GDM1 (cell line): ENCODE data around the gene CLTC.

Experiments used
- DNase-seq: peaks from one replicate; lab custom pipeline; 2025; lab: John Stamatoyannopoulos, UW

CLTC gene

DNA sequence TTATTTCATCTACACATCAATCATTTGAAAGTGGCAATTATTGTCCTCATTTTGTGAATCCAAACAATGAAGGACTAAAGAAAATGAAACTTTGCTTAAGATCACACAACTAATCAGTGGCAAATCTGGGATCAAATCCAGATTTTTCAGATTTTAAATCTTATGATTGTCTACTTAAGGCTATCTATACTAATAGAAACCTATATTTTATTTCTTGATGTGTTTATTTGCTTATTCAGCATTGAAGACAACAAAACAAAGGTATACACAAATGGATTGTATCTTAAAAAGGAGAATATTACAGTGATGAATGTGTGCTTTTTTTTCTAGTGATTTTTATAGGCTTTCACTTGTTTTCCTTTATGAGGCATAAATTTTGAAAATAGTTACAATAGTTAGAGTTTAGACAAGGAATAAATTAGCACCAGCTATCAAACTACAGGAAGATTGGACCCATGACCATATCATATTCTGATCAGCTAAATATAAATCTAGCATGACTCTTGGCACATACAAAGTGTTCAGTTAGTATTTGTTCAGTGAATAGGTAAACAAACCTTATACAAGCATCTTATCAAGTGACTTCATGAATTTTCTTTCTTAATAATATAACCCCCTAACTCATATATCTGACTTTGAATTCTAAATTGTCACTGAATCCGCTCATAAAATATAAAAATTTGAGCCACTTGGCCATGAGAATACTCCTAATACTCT lies 108.3 kb downstream of the CLTC start:
- DNase-seq: no peak

DNA sequence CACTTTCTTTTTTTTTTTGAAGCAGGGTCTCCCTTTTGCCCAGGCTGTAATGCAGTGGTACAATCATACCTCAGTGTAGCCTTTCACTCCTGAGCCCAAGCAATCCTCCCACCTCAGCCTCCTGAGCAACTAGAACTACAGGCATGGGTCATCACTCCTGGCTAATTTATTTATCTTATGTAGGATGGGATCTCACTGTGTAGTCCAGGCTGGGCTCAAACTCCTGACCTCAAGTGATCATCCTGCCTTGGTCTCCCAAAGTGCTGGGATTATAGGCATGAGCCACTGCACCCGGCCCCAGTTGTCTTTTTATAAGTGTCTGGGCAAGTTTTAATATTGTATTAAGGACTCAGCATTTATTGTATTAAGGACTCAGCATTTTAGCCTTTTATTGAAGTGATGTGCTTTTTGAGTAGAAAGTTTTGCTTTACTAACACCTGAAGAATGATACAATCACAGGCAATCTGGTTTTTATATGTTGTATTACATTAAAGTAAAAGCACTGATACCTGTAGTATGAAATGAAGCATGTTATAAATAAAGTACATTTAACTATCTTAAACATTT lies 110.7 kb downstream of the CLTC start:
- DNase-seq: no peak

DNA sequence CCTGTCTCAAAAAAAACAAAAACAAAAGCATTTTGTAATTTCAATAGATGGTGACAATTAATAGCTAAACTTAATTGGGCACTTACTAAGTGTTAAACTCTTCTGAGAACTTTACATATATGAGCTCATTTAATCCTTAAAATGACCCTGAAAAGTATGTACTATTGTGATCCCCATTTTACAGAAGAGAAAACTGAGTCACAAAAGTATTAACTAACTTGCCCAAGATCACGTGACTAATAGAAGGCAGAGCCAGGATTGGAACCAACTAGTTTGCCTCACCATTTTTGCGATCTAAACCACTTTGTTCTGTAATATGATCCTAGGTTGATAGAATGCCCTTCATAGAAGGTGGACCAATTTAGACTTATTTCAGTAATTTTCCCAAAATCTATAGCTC lies 114.0 kb downstream of the CLTC start:
- no peak for DNase-seq

DNA sequence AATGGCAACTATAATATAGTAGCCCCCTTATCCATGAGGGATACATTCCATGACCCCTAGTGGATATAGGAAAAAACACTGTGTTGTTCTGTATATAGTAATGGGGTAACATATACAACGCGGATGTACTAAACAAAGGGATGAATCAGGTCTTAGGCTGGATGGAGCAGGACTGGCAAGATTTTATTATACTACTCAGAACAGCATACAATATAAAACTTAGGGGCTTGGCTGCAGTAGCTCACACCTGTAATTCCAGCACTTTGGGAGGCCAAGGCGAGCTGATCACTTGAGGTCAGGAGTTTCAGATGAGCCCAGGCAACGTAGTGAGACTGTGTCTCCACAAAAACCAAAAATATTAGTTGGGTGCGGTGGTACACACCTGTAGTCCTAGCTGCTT lies 114.5 kb downstream of the CLTC start:
- no peak for DNase-seq

DNA sequence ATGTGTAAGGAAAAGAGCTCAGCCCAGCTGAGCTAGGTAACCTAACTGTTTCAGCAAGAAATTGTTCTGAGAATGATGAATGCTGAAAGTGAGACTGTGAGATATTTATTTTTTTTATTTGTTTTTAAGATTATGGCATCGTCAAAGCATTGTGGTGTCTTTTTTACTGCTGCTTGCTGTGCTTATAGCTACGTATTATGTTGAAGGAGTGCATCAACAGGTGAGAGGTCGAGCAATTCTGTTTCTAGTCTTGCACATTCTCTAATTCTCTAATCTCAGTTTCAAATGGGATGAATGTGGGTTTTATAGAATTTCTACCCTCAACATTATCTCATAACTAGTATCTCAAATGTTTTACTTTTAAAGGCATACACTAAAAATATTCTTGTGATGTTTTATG lies 117.6 kb downstream of the CLTC start:
- no peak for DNase-seq

DNA sequence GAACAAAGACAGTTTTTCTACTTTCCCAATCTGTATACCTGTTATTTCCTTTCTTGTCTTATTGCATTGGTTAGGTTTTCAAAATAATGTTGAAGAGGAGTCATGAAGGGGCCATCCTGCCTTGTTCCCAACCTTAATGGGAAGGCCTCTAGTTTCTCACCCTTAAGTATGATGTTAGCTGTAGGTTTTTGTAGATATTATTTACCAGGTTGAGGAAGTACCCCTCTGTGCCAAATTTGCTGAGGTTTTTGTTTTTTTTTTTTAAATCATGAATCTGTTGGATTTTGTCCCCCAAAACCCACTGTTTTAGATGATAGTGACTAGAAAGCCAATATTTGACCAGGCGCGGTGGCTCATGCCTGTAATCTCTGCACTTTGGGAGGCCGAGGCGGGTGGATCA lies 124.1 kb downstream of the CLTC start:
- DNase-seq: no peak

DNA sequence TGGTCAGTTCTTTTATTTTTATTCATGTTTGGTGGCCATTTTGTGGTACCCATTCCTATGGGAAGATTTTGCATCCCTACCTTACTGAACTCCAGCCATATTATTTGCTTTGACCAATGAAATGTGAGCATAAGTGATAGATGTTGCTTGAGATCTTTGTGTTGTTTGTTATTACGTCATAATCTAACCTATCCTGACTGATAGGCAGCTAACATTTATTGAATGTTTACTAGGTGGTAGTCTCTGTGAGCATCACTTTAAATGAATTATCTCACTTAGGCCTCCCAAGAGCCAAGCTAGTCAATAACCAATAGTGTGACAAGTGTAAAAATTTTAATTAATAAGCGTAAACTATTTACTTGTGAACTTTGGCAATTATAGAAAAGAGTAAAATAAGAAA lies 125.3 kb downstream of the CLTC start:
- DNase-seq: no peak
